Suppressor macrophage (primary cell): Measurements from ENCODE around the gene ABCA3.
A peak's percentile ranks its signal among the peaks of the same experiment; 100 is the strongest.
"Not testable (repeated sequence)": the region's sequence is repeated elsewhere in the genome, so short reads cannot be mapped to it uniquely, and the experiment has no call there.

Experiments used
- DNase-seq, 4 experiments: peaks; one replicate each; pipeline ENCODE4 v3.0.0-alpha.2; 2020 to 2022

ABCA3 gene

DNA sequence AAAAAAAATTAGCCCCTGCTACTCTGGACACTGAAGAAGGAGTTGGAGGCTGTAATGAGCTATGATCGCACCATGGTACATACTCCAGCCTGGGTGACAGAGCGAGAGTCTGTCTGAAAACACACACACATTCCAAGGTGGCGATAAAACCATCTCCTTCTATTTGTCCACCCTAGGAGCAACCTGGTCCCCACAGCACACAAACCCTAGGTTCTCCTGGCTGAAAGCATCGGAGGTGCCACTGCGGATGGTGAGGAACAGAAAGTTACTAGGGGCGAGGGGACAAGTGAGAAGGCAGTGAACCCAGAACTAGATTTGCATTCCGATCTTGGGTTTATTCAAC is 87.8 kb downstream of the ABCA3 start:
- no peak for DNase-seq

DNA sequence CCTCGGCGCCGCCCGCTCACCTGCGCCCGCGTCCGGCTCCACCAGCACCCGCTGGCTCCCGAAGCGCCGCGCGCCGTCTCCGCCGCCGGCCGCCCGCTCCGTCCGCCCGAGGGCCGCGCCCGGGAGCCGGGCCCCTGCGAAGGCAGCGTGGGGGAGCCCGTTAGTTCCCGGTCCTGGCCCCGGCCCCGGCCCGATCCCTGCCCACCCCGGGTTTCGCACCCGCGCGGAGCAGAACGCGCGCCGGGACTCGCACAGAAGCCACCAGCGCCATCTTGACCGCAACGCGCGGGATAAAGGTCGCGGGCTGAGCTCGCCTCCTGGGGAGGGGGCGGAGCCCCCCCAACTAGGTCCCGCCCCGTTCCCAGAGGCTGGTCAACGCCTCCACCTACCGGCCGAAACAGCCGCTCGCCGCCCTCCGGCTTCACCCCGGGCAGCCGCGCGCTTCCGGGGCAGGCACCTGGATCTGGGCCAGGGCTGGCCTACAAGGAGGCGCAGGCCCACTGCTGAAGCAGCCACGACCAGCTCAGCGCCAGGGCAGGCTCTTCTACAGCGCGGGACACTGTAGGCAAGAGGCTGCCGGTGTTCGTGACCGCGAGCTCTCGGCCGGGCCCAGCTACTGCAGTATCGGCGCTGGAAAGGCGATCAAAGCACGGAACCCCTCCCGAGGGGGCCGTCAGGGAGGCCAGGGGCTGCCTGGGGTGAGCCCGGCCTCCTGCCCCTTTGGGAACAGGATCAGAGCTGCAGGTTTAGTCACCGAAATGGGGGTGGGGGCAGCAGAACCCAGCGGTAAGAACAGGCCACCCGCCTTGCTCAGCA is 89.0 kb downstream of the ABCA3 start, which contains the start of gene ECI1:
TSS of gene ECI1 (minus strand) at position 292 of the 816 bp plus-strand sequence. CDS start at position 271, 21 bp downstream.
- DNase-seq: peak; percentile 97 to 99 (median 98)

DNA sequence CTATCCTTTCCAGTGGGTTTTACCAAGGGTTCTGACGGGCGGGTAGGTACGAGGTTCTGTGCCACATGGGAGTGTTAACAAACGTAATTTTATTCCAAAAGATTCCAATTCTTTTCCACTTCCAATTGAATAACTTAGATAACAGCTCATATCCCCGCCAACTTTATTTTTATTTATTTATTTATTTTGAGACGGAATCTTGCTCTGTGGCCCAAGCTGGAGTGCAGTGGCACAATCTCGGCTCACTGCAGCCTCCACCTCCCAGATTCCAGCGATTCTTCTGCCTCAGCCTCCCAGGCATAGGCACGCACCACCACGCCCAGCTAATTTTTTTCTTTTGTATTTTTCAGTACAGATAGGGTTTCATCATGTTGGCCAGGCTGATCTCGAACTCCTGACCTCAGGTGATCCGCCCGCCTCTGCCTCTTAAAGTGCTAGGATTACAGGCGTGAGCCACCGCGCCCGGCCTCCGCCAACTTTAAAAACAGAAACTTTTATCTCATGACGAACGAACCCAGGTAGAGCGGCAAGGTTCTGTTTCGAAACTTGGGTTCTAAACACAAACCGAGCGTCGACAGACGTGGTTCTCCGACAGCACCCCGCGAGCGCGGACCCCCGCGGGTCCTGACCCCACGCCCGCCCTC is 89.8 kb downstream of the ABCA3 start:
- DNase-seq: peak in 2 of 4 experiments; percentile 32 to 36

DNA sequence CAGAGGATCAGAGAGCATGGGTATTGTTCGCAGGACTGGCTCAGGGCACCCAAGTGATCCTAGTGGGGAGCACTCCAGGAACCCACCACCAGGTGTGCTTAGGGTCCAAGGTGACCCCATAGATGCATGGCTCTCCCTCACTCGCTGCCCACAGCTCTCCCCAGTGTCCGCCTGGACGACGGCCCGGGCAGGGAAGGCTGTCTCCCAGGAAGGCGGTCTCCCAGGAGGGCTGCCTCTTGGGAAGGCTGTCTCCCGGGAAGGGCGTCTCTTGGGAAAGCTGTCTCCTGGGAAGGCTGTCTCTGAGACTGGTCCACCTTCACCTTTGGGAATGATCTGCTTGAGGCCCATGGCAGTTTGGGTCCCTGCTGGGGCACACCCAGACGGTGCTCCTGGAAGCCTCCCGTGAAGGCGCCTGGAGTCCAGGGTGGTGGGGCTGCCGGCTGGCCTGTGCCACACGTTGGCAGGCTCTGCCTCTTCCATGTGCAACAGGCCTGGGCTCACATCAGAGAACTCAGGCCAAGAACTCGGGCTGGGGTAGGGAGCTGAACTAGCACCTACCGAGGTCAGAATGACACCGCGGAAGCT is 94.1 kb downstream of the ABCA3 start:
- no peak for DNase-seq

DNA sequence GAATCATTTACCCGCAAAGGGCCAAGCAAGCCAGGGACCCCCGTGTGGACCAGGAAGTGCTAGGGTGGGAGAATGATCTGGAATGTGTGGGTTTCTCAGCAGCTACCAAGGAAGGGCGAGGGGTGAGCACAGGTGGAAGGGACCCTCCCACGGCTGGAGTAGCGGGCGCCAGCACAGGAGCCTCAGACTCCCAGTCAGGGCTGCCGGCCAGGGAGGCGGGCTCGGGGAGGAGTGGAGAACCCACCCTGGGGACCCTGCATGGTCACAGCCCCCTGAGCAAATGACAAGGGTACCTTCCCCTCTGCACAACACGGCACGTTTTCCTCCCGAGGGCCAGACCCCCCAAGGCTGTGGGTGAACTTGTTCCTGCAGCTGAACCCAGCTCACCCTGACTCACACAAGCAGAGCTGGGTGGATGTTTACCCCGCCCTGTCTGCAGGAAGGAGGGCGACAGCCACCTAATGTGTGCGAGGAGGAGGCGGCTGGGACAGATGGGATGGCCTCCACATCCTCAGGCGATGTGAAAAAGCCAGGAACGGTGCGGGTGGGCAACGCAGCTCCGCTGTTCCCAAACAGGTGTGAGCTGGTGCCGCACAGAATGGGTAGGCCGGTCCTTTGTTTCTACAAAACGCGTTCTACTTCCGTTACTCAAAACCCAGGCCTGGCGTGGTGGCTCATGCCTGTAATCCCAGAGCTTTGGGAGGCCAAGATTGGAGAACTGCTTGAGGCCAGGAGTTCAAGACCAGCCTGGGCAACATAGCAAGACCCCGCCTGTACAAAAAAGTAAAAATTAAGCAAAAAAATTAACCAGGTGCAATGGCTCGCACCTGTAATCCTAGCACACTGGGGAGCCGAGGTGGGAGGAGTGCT is 95.4 kb downstream of the ABCA3 start:
- DNase-seq: no peak

DNA sequence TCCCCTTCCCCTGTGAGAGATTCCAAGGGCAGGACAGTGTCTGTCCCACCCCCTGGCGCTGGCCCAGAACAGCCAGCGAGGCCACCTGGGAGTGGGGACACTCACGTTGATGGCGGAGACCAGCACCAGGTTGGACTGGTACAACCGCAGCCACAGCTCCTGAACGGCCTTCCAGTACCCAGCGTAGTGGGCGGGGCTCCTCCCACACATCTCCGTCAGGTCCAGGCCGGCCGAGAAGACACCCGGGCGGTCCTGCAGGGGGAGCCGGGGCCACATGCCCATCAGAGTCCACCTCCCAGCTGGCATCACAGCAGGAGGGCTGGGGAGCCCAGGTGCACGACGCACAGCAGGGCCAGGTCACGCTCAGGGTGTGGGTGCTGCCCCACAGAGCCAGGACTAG is 96.2 kb downstream of the ABCA3 start:
- DNase-seq: no peak

DNA sequence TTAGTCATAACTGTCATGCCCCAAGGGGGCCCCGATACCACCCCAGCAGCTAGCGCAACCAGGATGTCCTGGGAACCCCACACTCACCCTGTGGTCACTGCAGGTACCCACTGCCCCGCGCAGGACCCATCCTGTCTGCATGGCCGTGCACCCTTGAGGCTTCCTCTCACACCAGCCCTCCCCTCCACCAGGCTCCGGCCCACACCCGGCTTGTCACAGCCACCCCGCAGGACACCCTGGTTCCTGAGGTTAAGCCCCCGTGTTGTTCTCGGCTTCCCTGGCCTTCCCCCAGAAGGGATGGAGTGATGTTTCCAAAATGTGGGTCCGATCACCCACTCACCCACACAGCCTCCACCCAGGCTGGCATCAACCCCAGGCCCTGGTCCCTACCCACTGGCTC is 96.7 kb downstream of the ABCA3 start:
- no peak for DNase-seq

DNA sequence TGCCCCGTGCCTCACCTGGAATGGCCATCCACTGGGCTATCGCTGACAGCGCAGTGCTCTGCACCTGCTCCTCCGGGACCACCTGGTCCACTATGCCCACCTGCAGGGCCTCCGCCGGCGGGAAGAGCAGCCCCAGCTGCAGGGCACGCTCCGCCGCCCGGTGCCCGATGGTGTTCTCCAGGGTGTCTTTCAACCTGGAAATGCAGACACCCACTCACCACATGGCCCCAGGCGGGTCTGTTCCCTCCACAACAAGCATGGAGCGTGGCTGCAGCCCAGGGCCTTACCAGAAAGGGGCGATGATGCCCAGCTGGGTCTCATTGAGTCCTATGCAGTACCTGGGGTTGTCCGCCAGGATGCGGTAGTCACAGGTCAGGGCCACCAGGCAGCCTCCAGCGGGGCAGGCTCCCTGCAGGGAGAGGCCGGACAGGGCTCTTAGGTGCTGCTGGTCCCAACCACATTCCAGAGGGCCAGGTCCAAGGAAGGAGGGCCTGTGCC is 97.4 kb downstream of the ABCA3 start:
- DNase-seq: no peak

DNA sequence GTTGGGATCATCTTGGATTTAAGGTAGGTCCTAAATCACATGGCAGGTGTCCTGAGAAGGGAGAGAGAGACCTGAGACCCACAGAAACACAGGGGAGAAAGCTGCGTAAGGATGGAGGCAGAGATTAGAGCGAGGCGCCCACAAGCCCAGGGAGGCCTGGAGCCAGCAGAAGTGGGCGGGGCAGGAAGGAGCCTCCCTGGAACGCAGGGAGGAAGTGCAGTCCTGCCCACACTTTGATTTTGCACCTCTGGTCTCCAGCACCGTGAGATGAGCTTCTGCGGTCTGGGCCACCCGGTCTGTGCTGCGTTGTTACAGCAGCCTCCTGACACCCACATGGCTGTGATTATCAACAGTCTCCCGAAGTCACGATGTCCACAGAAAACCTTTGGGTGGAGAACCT is 97.9 kb downstream of the ABCA3 start:
- peak in 2 of 4 experiments; percentile 29 to 52 for DNase-seq

DNA sequence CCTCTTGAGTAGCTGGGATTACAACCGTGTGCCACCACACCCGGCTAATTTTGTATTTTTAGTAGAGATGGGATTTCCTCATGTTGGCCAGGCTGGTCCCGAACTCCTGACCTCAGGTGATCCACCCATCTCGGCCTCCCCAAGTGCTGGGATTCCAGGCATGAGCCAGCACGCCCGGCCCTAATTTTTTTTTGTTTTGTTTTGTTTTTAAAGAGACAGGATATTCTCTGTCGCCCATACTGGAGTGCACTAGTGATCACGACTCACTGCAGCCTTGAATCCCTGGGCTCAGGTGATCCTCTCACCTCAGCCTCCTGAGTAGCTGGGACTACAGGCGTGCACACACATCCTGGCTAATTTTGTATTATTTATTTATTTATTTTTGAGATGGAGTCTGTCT is 100.2 kb downstream of the ABCA3 start:
- DNase-seq: not testable (repeated sequence)

DNA sequence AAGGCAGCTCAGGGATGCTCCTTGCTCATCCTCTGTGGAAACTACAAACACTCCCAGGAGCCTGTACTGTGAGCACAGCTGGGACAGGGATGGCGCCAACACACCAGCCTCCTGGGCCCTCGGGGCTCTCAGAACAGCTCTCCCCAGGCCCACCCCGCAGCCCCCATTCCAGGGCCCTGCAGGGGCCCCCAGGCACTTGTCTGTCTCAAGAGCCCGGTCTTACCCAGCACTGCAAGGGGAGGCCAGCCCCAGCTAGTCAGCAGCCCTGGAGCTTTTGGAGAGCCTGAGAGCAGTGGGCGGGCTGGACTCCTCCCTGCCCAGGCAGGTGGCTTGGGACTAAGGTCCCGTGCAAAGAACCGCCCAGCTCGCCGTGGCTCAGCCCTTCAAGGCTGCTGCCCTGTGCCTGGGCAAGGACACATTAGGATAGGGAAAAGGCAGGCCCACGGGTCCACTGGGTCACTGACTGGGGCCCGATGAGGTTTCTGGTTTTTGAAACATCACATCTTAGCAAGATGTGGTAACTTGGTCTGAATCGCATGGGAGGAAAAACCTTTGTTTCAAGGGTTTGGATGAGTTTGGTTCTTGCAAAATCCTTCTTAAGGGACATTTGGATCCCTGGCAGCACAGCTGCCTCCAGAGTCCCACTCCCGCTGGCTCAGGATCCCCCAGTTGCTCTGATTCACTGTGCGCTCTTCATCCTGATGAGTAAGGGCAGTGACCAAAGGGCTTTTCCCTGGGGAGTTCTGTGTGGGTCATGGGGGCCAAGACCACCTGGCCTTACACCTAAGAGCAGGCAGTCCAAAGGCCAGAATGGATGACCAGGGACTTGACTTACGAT is 101.5 kb downstream of the ABCA3 start:
- DNase-seq: no peak

DNA sequence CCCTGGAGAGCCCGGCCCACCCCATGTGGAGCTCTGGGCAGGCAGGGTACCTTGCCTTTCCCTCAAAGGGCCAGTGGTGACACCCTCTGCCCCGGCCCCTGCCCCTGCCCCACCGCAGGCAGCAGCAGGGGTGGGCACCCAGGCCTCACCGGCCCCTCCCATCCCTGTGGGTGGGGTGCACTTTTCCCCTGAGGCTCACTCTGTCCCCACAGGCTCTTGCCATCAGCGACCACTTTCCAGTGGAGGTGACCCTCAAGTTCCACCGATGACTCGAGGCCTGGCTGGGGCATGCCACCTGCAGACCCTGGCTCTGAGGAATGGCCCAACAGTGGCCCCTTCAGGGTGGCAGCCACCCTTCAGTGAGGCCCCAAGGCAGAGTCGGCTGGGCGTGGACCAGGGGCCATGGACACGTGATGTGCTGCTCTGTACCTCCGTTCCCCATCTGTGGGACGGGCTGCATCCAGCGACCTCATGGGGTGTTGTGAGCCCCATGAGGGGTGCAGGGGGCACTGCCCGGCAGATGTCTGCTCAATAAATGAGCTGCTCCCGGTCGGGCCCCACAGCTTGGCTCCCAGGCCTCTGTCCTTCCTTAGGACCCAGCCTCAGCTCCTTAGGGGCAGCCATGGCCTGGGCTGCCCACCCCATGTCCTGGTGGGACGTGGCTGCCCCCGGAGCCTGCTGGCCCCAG is 102.2 kb downstream of the ABCA3 start:
- no peak for DNase-seq

DNA sequence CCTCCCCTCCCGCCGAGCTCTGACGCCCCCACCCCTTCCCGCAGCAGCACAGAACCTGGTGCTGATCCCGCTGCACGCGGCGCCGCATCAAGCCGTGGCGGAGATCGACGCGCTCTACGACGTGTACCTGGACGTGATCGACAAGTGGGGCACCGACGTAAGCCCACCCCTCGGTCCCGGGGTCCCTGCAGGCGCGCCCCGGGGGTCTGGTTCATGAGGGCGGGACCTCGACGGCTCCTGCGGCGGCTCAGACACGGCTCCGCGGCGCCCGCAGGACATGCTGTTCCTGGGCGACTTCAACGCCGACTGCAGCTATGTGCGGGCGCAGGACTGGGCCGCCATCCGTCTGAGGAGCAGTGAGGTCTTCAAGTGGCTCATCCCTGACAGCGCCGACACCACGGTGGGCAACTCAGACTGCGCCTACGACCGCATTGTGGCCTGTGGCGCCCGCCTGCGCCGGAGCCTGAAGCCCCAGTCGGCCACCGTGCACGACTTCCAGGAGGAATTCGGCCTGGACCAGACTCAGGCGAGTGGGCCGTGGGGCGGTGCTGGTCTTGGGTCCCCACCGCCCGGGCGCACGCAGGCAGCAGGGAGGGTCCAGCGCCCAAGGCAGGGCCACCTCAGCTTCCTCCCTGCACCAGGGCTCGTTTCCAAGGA is 102.9 kb downstream of the ABCA3 start:
- DNase-seq: peak in 1 of 4 experiments; percentile 10

DNA sequence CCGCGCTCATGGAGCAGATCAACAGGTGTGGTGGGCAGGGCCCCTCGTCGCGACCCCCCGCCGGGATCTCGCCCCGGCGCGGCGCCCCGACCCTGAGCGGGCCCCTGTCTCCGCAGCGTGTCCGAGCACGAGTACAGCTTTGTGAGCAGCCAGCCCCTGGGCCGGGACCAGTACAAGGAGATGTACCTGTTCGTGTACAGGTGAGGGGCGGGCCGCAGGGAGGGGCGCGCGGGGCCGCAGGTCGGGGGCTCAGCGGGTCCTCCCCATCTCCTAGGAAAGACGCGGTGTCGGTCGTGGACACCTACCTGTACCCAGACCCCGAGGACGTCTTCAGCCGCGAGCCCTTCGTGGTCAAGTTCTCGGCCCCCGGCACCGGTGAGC is 103.4 kb downstream of the ABCA3 start:
- no peak for DNase-seq

DNA sequence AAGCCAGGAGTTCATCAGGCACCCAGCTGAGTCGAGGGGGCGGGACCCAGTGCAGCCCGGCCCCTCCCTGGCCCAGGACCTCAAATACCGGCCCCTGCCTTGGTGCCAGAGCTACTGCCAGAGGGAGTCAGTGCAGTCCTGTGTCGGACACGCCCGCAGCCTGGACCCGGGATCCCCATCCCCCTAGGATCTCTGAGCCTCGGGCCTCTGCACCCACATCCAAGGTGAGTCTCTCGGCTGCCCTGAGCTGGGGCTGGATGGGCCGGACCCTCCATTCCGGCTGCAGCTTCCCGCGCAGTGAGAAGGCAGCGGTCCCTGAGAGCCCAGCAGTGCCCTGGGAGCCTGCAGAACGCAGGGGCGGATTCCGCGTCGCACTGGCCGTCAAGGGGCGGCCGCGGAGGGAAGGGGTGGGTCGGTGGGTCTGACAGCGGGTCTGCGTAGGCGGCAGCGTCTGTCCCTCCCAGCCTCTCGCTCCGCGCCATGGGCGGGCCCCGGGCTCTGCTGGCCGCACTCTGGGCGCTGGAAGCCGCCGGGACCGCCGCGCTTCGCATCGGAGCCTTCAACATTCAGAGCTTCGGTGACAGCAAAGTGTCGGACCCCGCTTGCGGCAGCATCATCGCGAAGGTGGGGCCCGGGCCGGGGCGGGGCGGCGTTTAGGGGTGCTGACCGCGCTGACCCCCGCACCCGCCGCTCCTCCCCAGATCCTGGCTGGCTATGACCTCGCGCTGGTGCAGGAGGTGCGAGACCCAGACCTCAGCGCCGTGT is 104.0 kb downstream of the ABCA3 start, which contains the start of gene DNASE1L2:
TSS of gene DNASE1L2 (plus strand) at position 108 of the 765 bp plus-strand sequence. CDS start at position 481, 373 bp downstream.
- DNase-seq: peak in 3 of 4 experiments; percentile 26 to 40 (median 36)

DNA sequence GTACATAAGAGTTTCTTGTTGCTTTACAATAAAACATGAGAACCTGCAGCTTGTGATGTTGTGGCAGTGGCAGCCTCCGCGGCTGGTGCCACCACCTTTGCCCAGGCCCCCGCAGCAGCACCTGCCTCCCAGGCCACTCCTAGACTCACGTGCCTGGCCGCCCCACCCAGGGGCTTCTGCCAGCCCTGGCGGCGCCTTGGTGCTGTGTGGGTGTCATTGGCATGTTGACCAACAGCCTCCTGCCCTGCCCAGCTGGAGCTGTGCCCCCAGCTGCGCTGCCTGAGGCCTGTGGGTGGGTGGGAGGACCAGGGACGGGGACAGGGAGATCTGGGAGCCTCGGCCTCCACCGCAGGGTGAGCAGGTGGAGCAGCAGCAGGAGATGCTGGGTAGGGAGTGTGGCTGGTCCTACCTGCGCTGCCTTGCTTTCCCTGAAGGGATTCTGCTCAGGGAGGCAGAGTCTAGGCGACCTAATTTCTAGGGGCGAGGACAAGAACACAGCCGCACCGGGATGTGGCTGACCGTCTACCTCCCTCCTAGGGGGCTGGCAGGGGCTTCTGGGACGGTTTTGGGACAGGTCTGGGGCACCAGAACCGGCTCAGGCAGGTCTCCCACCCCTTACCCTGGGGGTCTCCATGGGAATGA is 104.7 kb downstream of the ABCA3 start:
- no peak for DNase-seq

DNA sequence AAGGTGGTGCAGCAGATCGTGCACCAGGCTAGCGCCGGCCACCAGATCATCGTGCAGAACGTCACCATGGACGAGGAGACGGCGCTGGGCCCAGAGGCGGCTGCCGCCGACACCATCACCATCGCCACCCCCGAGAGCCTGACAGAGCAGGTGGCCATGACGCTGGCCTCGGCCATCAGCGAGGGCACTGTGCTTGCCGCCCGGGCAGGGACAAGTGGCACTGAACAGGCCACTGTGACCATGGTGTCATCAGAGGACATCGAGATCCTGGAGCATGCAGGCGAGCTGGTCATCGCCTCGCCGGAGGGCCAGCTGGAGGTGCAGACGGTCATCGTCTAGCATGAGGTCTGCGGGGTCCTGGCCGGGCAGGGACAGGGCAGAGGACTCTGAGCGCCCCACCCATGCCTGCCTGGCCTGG is 105.3 kb downstream of the ABCA3 start:
- no peak for DNase-seq

DNA sequence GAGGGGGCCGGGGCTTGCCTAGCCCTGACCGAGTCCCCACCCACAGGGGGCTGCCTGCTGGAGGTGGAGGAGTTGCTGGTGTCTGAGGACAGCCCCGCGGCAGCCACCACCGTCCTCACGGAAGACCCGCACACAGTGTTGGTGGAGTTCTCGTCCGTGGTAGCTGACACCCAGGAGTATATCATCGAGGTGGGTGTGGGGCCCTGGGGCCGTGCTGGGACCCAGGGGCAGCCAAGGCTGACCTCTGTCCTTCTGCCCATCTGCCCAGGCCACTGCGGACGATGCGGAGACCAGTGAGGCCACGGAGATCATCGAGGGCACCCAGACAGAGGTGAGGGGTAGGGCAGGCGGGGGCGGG is 105.7 kb downstream of the ABCA3 start:
- no peak for DNase-seq
